GM21723 (cell line): ENCODE measurements around the gene GNLY.
"Not testable (repeated sequence)": the region's sequence is repeated elsewhere in the genome, so short reads cannot be mapped to it uniquely, and the experiment has no call there.

Source experiments
- ATAC-seq: cut with Tn5 transposase; IDR thresholded peaks from one replicate; pipeline ENCODE4 v1.9.1; 2021; ENCODE audit warnings: mild to moderate bottlenecking, moderate library complexity; ENCODE audit not compliant: unreplicated experiment

The GNLY gene

GRCh38 chr2:85694052-85695025, at the start of gene GNLY:
TSS of gene GNLY (plus strand) at chr2:85694358. CDS start at chr2:85694419, 61 bp downstream.
- ATAC-seq: no peak

- ATAC-seq: no peak
These were observed 49.2 kb upstream of the GNLY start for GRCh38 chr2:85644909-85645308.

- no peak for ATAC-seq
These were observed 48.0 kb upstream of the GNLY start for GRCh38 chr2:85646166-85646565.

GRCh38 chr2:85647823-85648526, 46.2 kb upstream of the GNLY start:
- ATAC-seq: no peak

GRCh38 chr2:85648619-85649018, 45.5 kb upstream of the GNLY start:
- ATAC-seq: no peak

GRCh38 chr2:85649201-85650190, 44.7 kb upstream of the GNLY start:
- ATAC-seq: no peak

- ATAC-seq: no peak
These were observed 43.7 kb upstream of the GNLY start for GRCh38 chr2:85650456-85650855.

- ATAC-seq: no peak
These were observed 43.1 kb upstream of the GNLY start for GRCh38 chr2:85651097-85651496.

GRCh38 chr2:85652056-85652455, 42.1 kb upstream of the GNLY start:
- no peak for ATAC-seq

- no peak for ATAC-seq
These were observed 40.2 kb upstream of the GNLY start for GRCh38 chr2:85653996-85654395.

- no peak for ATAC-seq
These were observed 38.2 kb upstream of the GNLY start for GRCh38 chr2:85655961-85656417.

GRCh38 chr2:85656468-85656867, 37.7 kb upstream of the GNLY start:
- no peak for ATAC-seq

GRCh38 chr2:85657399-85657798, 36.8 kb upstream of the GNLY start:
- not testable (repeated sequence) for ATAC-seq

- no peak for ATAC-seq
These were observed 34.7 kb upstream of the GNLY start for GRCh38 chr2:85659324-85659981.

- ATAC-seq: not testable (repeated sequence)
These were observed 33.9 kb upstream of the GNLY start for GRCh38 chr2:85660301-85660700.

- ATAC-seq: no peak
These were observed 33.4 kb upstream of the GNLY start for GRCh38 chr2:85660725-85661124.

- ATAC-seq: no peak
These were observed 32.9 kb upstream of the GNLY start for GRCh38 chr2:85661139-85661858.

- no peak for ATAC-seq
These were observed 31.1 kb upstream of the GNLY start for GRCh38 chr2:85662899-85663593.
